ENCODE measurements around the gene GOLGA1. TPM values are rescaled to one million over a fixed set of nuclear protein-coding genes. Genes with fewer than 3 reads are reported as not detected.

GOLGA1 gene
- total and polyA plus RNA-seq, 9 of the 15 experiments (the other 6 are each of a cell fraction or from before 2014, with no cell fraction given), result 2.9 to 15.9 (median 8.5) TPM

DNA sequence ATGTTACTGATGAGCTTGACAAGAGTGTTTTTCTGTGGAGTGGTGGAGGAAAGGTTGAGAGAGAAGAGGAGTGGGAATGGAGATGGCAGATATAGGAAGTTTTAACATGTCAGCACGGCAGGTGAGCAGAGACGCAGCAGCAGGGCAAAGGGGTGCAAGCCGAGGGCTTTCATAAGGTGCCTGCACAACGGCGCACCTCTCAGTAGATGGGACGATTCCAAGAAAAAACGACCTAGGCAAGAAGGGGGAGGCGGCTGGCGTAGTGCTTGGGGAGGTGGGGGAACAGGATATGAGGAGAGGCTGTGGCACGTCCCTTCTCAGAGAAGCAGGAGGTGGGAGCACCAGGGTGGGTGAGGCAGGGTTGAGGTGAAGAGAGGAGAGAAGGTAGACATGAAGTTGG, 54.4 kb downstream of the GOLGA1 start:
- H3K9me3 ChIP-seq (replicated peaks; ENCODE audit: control insufficient read depth, insufficient read depth, low read depth, low read length), result no peaks in the 10 kb centered on the region
- H3K4me2 ChIP-seq (ENCODE audit: insufficient read depth, low read length), result no peak overlapping the region
- FAIRE-seq (no peak), DNase-seq (ENCODE audit: extremely low read depth in 1 of 4, low spot score in 3 of 4) (no peak), ATAC-seq (no peak)
- no peaks in the 10 kb centered on the region for H3K27me3 ChIP-seq (ENCODE audit: control insufficient read depth in 2 of 2, insufficient read depth in 2 of 2, low read length in 2 of 2)
- H3K36me3 ChIP-seq (ENCODE audit: control insufficient read depth, insufficient read depth, low read length), result peaks cover 66% of the 10 kb centered on the region; the same call in 2 of the 3 replicates
- WGBS (ENCODE audit: insufficient coverage, low coverage, missing lambda C conversion rate), result 75% methylated on average over 6 of the region's 10 CpGs
- ChIA-PET CTCF (ENCODE audit: low intra/inter-chr PET ratio) (no interaction called here), POLR2A (interaction anchor here (1.2 kb wide), 1 partner anchor 17 kb away, joined by 3 read pairs; no protein-coding TSS in a partner anchor)
- peaks cover 4% of the 10 kb centered on the region for H3K9me1 ChIP-seq (ENCODE audit: control insufficient read depth, insufficient read depth, low read length)
- no peak overlapping the region for H2AFZ ChIP-seq (ENCODE audit: low read depth, low read length)
- H3K9ac ChIP-seq (ENCODE audit: insufficient read depth in 1 of 2, low read depth in 2 of 2, low read length in 2 of 2), result peak overlapping the region in 1 of 2 experiments; percentile 43; a peak in 1 of 4 replicates
- in situ Hi-C loops (cut with MboI), result loop anchor here (10.0 kb wide), 1 partner anchor 1018 kb away; no protein-coding TSS in a partner anchor
- intact Hi-C loops (cut with micrococcal nuclease), result no loop called here
- H4K20me1 ChIP-seq (replicated peaks; ENCODE audit: control insufficient read depth, insufficient read depth, low read length), result no peaks in the 10 kb centered on the region
- BruUV-seq (replicated peaks), result no TSS peak
- no peak overlapping the region for H3K4me3 ChIP-seq
- H3K4me1 ChIP-seq (replicated peaks in 1 of 2; ENCODE audit: control insufficient read depth in 2 of 2, insufficient read depth in 2 of 2, low read length in 2 of 2), result peaks cover 0 to 3% of the 10 kb centered on the region in 2 experiments; a peak in 1 of 5 replicates
- no peaks in the 10 kb centered on the region for H3K79me2 ChIP-seq (ENCODE audit: control insufficient read depth, insufficient read depth, low read length)
- no peak overlapping the region for H3K27ac ChIP-seq (ENCODE audit: extremely low read depth, low read depth, low read length)
- TF ChIP-seq CBX1 (IDR thresholded peaks at IDR 0.05; ENCODE audit: low read depth) (no peak), ZFP36 (IDR thresholded peaks at IDR 0.05; ENCODE audit: low read depth, low read length, partially characterized antibody) (no peak), CLOCK (CRISPR knock-in tag; IDR thresholded peaks at IDR 0.05; ENCODE audit: borderline replicate concordance) (no peak), MTF1 (CRISPR knock-in tag; IDR thresholded peaks at IDR 0.05; ENCODE audit: borderline replicate concordance) (no peak), ESRRB (CRISPR knock-in tag; IDR thresholded peaks at IDR 0.05; ENCODE audit: borderline replicate concordance) (no peak), ZNF212 (CRISPR knock-in tag; IDR thresholded peaks at IDR 0.05) (no peak), ELF4 (CRISPR knock-in tag; IDR thresholded peaks at IDR 0.05) (no peak), C11orf30 (IDR thresholded peaks at IDR 0.05; ENCODE audit: low read depth) (no peak), SREBF1 (IDR thresholded peaks at IDR 0.05; ENCODE audit: borderline replicate concordance, low read depth, low read length) (no peak), ZNF239 (CRISPR knock-in tag; IDR thresholded peaks at IDR 0.05) (no peak), SRSF3 (IDR thresholded peaks at IDR 0.05; ENCODE audit: insufficient read depth, low read length) (no peak), ZMIZ1 (IDR thresholded peaks at IDR 0.05; ENCODE audit: low read depth in 2 of 2, low read length in 2 of 2) (no peak), MEIS2 (IDR thresholded peaks at IDR 0.05; ENCODE audit: partially characterized antibody) (no peak)
